Panc1 (cell line): ENCODE data around the gene ARL14. TPM values are rescaled to one million over a fixed set of nuclear protein-coding genes. Genes with fewer than 3 reads are reported as not detected.

Source experiments
- ATAC-seq: fragments of 200-7000 bp; cut with Tn5 transposase; 2 replicates; pipeline ENCODE4 v1.9.1; 2020; ENCODE audit warnings: mild to moderate bottlenecking, moderate library complexity
- BruUV-seq: library from RNA; stranded (reverse); fragments of 400-500 nt; replicated peaks from 2 replicates; lab custom pipeline; 2021; lab: Mats Ljungman, UMichigan
- CTCF ChIA-PET: fragments of 300-600 bp; sonication (Branson Sonifier 250); formaldehyde crosslinking; loops from one replicate; lab custom pipeline; 2022; ENCODE audit warnings: antibody characterized with exemption; lab: Charles Lee
- POLR2A ChIA-PET: fragments of 300-600 bp; sonication (Branson Sonifier 250); formaldehyde crosslinking; loops from one replicate; lab custom pipeline; 2022; ENCODE audit warnings: antibody characterized with exemption; lab: Charles Lee
- DNase-seq: peaks from one replicate; pipeline ENCODE4 v3.0.0-alpha.2; 2010; ENCODE audit warnings: low read depth, low spot score
- H3K27ac ChIP-seq: 2 replicates; pipeline ENCODE4 v1.5.1; 2011; ENCODE audit warnings: mild to moderate bottlenecking, low read length, inconsistent platforms
- H3K27me3 ChIP-seq: fragments of 200-500 bp; sonication (Bioruptor generic); 2 replicates; pipeline ENCODE4 v1.6.0; 2014; ENCODE audit warnings: low read length, inconsistent platforms; ENCODE audit not compliant: control insufficient read depth, insufficient read depth
- H3K36me3 ChIP-seq: fragments of 200-500 bp; sonication (Bioruptor generic); 2 replicates; pipeline ENCODE4 v1.5.1; 2014; ENCODE audit warnings: inconsistent platforms, mild to moderate bottlenecking, low read length, moderate library complexity; ENCODE audit not compliant: control insufficient read depth, insufficient read depth
- H3K4me1 ChIP-seq: 2 replicates; pipeline ENCODE4 v1.5.1; 2011; ENCODE audit warnings: inconsistent platforms, mild to moderate bottlenecking, low read length, moderate library complexity; ENCODE audit not compliant: control insufficient read depth, insufficient read depth
- H3K4me3 ChIP-seq, 2 experiments: 2 replicates each; pipeline ENCODE4 v1.5.1; 2011 to 2012; ENCODE audit warnings: low read depth in 2 of 2, low read length in 2 of 2, mild to moderate bottlenecking in 2 of 2, inconsistent platforms in 1 of 2, moderate library complexity in 1 of 2
- H3K9me3 ChIP-seq: fragments of 200-500 bp; sonication (Bioruptor generic); 2 replicates; pipeline ENCODE4 v1.5.1; 2014; ENCODE audit warnings: low read depth, mild to moderate bottlenecking, inconsistent platforms, low read length, moderate library complexity; ENCODE audit not compliant: control insufficient read depth, insufficient read depth
- CTCF ChIP-seq: fragments of 450-650 bp; IDR thresholded peaks from 2 replicates; pipeline ENCODE4 v1.5.1; 2017; ENCODE audit warnings: mild to moderate bottlenecking
- POLR2AphosphoS5 ChIP-seq: IDR thresholded peaks from 2 replicates; pipeline ENCODE4 v1.6.1; 2012; ENCODE audit warnings: mild to moderate bottlenecking, low read depth, low read length, moderate library complexity
- REST ChIP-seq, 2 experiments: IDR thresholded peaks; 2 replicates each; pipeline ENCODE4 v1.6.1; 2011 to 2012; ENCODE audit warnings: low read depth in 2 of 2, control low read depth in 1 of 2, low read length in 1 of 2, mild to moderate bottlenecking in 1 of 2, moderate library complexity in 1 of 2; ENCODE audit not compliant: insufficient read depth in 1 of 2
- SIN3A ChIP-seq: IDR thresholded peaks from 2 replicates; pipeline ENCODE4 v1.6.1; 2012; ENCODE audit warnings: low read depth, mild to moderate bottlenecking, low read length, moderate library complexity, borderline replicate concordance; ENCODE audit not compliant: insufficient read depth
- TCF7L2 ChIP-seq: IDR thresholded peaks from 2 replicates; pipeline ENCODE4 v1.6.1; 2011; ENCODE audit warnings: mild to moderate bottlenecking, low read depth, low read length, inconsistent platforms
- in situ Hi-C: cut with HindIII; loops from 2 replicates; pipeline ENCODE4 v1.10.0; 2016; ENCODE audit warnings: low sequenced_read_pairs, low pct_unique_long_range_greater_than_20kb
- intact Hi-C: fragments of 100-400 bp; cut with micrococcal nuclease; formaldehyde crosslinking; loops from one replicate; pipeline ENCODE4 v1.10.0; 2022; ENCODE audit not compliant: unreplicated experiment
- total RNA-seq: library from RNA; stranded (reverse); gene quantifications from one replicate; pipeline ENCODE4 v1.2.1, GENCODE V29; 2021; ENCODE audit not compliant: unreplicated experiment

ARL14 gene
- total RNA-seq, 1 experiment from 2014 or later = 2.5 TPM

GRCh38 chr3:160703974-160704373, 27.0 kb downstream of the ARL14 start:
- ATAC-seq (no peak), DNase-seq (no peak)
- no peaks in the 10 kb centered on the region for H3K9me3 ChIP-seq
- H3K36me3 ChIP-seq = no peaks in the 10 kb centered on the region
- POLR2A ChIA-PET = no interaction called here
- no peaks in the 10 kb centered on the region; the same call in 1 of the 2 replicates for H3K27me3 ChIP-seq
- no TSS peak for BruUV-seq
- H3K4me1 ChIP-seq = peaks cover under 1% of the 10 kb centered on the region
- intact Hi-C loops (loop anchor here (10.0 kb wide), 2 partner anchors 521 to 721 kb away; partner anchors contain the start of gene NMD3), in situ Hi-C loops (no loop called here)
- CTCF ChIA-PET = interaction anchor here (0.6 kb wide), 1 partner anchor 680 kb away, joined by 4 read pairs; no protein-coding TSS in a partner anchor
- no peak overlapping the region for H3K27ac ChIP-seq
- H3K4me3 ChIP-seq = no peak overlapping the region
- no peak for TF ChIP-seq REST (IDR thresholded peaks at IDR 0.05; ENCODE audit: insufficient read depth in 1 of 2, low read depth in 2 of 2, low read length in 1 of 2)
- TF ChIP-seq TCF7L2 = no peak
- no peak for TF ChIP-seq SIN3A
- TF ChIP-seq POLR2AphosphoS5 = no peak
- no peak for TF ChIP-seq CTCF

- CTCF ChIA-PET = no interaction called here
- peak; percentile 81 for TF ChIP-seq CTCF
- no peak for TF ChIP-seq SIN3A
- BruUV-seq = no TSS peak
- Histone ChIP-seq H3K4me1 (no peaks in the 10 kb centered on the region), H3K9me3 (no peaks in the 10 kb centered on the region), H3K27me3 (no peaks in the 10 kb centered on the region; the same call in 1 of the 2 replicates), H3K36me3 (no peaks in the 10 kb centered on the region), H3K27ac (peak overlapping the region; percentile 3; the same call in 1 of the 2 replicates), H3K4me3 (no peak overlapping the region)
- intact Hi-C loops = loop anchor here (1.0 to 10.0 kb wide), 4 partner anchors 220 to 718 kb away; partner anchors contain the start of gene NMD3
- in situ Hi-C loops = no loop called here
- peak; percentile 38 for DNase-seq
- POLR2A ChIA-PET = no interaction called here
- peak; percentile 97 for ATAC-seq
Measured at GRCh38 chr3:160707187-160707794, 30.3 kb downstream of the ARL14 start.
